Thyroid gland (tissue), 4 donors: ENCODE data around the gene KLF12.

Experiments used
- CTCF ChIP-seq, 6 experiments: fragments of 200-600 bp in 3 of 6; fragments of 450-650 bp in 3 of 6; sonication (generic) in 3 of 6; IDR thresholded peaks; one replicate each; pipeline ENCODE4 v1.5.1; 2016 to 2019; ENCODE audit warnings: antibody characterized with exemption in 6 of 6, mild to moderate bottlenecking in 2 of 6, inconsistent platforms in 1 of 6, moderate library complexity in 1 of 6
- POLR2A ChIP-seq, 2 donors: fragments of 450-650 bp; IDR thresholded peaks; one replicate each; pipeline ENCODE4 v1.6.1; 2017; ENCODE audit warnings: antibody characterized with exemption in 2 of 2, mild to moderate bottlenecking in 2 of 2, moderate library complexity in 1 of 2

- TF ChIP-seq CTCF (IDR thresholded peaks at IDR 0.05), result no peak
- no peak for TF ChIP-seq POLR2A (IDR thresholded peaks at IDR 0.05)
These were observed 20.8 kb upstream of the KLF12 start for GRCh38 chr13:74154981-74155380.
